NOMO-1 treated with dmso at 0.1 percent for 144 hours (cell line): ENCODE measurements around the gene MDH1.
"Not testable (repeated sequence)": the region's sequence is repeated elsewhere in the genome, so short reads cannot be mapped to it uniquely, and the experiment has no call there.

Source experiments
- DNase-seq: peaks from one replicate; lab custom pipeline; 2025; ENCODE audit not compliant: unreplicated experiment; lab: John Stamatoyannopoulos, UW

Gene MDH1

DNA sequence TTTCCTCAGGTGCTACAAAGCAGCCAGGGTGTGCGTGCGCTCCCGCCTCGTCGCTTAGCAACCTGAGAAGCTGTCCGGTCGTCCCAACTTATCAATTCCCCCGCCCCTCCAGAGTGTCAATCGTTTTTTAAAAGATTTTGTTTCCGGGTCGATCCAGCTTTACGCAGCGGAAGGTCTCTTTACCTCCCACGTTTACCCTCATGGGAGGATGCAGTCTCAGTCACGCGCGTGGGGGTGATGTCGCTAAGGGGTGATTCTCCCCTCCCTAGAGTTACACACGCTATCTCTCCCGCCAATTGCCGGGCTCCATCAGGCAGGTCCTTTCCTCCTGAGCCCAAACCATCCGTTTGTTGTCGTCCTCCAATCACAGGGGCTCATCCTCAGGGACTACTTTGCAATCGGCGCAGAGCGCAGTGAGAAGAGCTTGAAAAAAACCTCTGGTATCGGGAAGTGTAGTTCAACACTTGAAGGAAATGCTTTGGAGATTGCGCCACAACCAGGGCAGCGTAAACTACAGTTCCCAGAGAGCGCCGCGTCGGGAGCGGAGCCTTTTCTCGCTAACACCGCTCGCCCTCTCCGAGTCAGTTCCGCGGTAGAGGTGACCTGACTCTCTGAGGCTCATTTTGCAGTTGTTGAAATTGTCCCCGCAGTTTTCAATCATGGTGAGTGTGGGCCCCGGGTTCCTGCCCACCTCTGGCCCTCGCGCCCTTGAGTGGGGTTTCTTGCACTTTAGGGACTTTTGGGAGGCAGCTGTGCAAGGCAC is at the start of gene MDH1, which contains the start of gene WDPCP:
Gene MDH1 (plus strand): TSS at position 579 of the 763 bp plus-strand sequence. CDS start 81 bp downstream, at position 660.
Gene WDPCP (minus strand): TSS at position 93 of the 763 bp plus-strand sequence. CDS start 206 bp downstream, outside the sequence.
- DNase-seq: peak; percentile 98

DNA sequence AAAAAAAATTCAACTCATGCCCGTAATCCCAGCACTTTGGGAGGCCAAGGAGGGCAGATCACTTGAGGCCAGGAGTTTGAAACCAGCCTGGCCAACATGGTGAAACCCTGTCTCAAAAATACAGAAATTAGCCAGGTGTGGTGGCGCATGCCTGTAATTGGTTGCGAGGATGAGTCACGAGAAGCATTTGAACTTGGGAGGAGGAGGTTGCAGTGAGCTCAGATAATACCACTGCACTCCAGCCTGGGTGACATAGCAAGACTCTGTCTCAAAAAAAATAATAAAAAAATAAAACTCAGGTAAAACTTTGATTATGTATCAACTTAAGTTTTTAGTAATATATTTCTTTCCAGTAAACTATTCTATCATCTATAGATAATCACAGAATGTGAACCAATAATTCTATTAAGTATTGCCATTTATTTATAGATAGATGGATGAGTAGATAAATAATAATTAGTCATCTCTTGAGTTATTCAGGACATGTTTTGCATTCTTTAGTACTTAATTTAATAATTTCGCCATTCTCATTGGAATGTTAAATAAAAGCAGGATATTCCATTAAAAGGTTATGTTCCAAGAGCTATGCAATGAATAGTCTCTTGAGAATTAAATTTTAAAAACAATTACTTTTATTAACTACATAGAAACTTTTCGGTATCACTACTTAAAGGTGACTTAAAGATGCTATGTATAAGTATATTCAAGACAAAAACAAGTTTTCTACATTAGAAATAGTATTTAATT is 49.2 kb upstream of the MDH1 start:
- DNase-seq: no peak

- DNase-seq: no peak
Observed at GRCh38 chr2:63544017-63544627, 44.6 kb upstream of the MDH1 start.

- no peak for DNase-seq
Observed at GRCh38 chr2:63545023-63545422, 43.7 kb upstream of the MDH1 start.

GRCh38 chr2:63553049-63553448 is 35.7 kb upstream of the MDH1 start:
- DNase-seq: no peak

DNA sequence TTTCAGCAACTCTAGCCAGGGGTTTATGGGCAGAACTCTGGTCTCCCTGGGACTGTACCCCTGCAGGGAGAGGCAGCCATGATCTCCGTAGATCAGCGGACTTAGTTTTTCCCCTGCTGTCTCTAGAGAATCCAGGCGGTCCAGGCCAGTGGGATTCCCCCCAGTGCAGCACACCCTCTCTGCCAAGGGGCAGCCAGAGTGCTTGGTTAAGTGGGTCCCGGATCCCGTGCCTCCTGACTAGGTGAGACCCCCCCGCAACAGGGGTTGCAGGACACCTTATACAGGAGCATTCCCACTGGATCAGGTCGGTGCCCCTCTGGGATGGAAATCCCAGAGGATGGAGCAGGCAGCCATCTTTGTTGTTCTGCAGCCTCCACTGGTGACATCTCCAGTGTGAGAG is 33.5 kb upstream of the MDH1 start:
- no peak for DNase-seq

- no peak for DNase-seq
Observed at GRCh38 chr2:63555931-63556330, 32.8 kb upstream of the MDH1 start.

- DNase-seq: not testable (repeated sequence)
Observed at GRCh38 chr2:63557819-63558218, 30.9 kb upstream of the MDH1 start.

- not testable (repeated sequence) for DNase-seq
Observed at GRCh38 chr2:63558922-63559321, 29.8 kb upstream of the MDH1 start.

GRCh38 chr2:63562751-63563150 is 26.0 kb upstream of the MDH1 start:
- no peak for DNase-seq

- DNase-seq: no peak
Observed at GRCh38 chr2:63569740-63570139, 19.0 kb upstream of the MDH1 start.

DNA sequence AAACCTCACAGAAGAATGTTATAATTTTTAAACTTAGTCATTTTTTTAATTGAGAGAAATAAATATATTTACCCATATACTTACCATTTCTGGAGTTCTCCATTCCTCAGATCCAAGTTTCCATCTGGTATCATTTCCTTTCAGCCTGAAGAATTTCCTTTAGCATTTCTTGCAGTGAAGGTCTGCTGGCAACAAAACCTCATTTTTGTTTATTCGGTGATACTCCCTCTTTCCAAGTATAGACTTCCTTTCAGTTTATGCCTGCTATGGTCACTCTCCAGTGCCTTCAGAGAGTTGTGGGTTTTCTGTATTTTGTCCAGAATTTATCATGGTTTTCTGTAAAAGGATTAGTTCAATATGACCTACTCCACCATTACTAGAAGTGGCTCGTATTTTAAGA is 17.5 kb upstream of the MDH1 start:
- DNase-seq: no peak

DNA sequence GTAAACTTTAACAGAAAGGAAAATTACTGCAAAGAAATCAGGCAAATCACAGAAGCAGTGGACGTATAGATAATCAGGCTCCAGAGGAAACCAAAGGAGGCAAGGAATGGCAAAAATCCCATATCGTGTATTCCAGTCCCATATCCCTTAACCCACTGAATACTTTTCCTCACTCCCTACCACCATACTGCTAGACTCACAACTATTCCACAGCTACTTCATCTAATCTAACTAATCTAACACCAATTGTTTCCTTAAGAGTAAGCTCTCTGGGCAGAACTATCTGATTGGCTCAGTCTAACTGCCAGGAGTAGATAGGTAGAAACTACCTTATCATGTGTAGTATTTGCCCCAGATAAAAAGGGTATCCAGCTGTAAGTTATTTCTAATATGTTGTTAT is 16.8 kb upstream of the MDH1 start:
- no peak for DNase-seq

GRCh38 chr2:63573026-63573425 is 15.7 kb upstream of the MDH1 start:
- DNase-seq: not testable (repeated sequence)

- DNase-seq: not testable (repeated sequence)
Observed at GRCh38 chr2:63573726-63574345, 14.9 kb upstream of the MDH1 start.

DNA sequence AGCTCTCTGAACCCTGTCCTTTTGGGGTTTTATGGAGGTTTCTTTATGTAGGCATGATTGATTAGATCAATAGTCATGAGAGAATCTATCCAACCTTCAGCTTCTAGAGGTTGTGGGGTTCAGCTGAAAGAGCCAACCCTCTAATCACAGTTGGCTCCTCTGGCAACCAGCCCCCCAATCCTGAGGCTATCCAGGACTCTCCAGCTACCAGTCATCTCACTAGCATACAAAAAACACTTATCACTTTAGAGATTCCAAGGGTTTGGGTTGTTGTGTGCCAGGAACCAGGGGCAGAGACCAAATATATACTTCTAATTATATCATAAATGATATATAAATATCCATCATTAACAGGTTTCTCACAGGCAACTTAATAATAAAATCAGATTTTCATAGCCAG is 12.2 kb upstream of the MDH1 start:
- DNase-seq: no peak

GRCh38 chr2:63578767-63579166 is 10.0 kb upstream of the MDH1 start:
- no peak for DNase-seq

- no peak for DNase-seq
Observed at GRCh38 chr2:63580651-63581297, 8.0 kb upstream of the MDH1 start.

DNA sequence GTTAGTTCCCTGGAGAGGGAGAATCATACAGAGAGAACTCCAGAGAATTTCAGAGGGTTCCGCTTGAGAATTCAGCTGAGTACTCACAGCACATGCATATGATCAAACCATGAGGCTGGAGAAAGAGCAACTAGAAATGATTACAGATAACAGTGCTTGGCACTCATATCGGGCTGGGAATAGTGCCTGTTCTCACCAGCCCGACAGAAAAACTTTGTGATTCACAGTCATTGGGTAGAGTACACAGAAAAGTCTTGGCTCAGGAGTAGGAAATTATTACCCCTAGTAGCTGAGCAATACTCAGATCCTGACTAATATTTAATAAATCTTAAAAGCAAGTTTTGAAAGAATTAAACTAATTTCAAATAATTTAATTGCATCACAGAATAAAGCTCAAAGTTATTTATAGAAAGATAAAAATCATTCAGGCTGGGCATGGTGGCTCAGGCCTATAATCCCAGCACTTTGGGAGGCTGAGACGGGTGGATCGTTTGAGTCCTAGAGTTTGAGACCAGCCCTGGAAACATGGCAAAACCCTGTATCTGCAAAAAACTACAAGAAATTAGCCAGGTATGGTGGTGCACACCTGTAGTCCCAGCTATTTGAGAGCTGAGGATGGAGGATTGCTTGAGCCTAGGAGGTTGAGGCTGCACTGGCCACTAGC is 7.3 kb upstream of the MDH1 start:
- DNase-seq: no peak

DNA sequence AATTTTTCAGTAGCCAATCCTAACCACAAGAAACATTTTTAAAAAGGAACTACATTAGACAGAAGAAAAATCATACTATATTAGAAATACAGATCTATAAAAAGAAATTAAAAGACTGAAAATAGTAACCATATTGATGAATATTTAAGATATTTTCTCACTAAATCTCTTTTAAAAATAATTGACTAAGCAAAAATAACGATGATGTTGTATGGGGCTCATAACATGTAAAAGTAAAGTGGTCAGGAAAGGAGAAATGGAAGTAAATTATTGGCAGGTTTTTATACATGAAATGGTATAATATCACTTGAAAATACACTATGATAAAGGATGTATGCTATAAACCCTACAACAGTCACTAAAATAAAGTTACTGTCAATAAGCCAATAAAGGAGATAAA is 5.9 kb upstream of the MDH1 start:
- no peak for DNase-seq
